Activated CD8-positive, alpha-beta memory T cell treated with anti-CD3 and anti-CD28 coated beads for 36 hours (primary cell): ENCODE results near the gene FCRL2. TPM values are rescaled to one million over a fixed set of nuclear protein-coding genes. Genes with fewer than 3 reads are reported as not detected.

ENCODE experiments used
- CTCF ChIA-PET: fragments of 350-600 bp; sonication (Branson Sonifier 250); formaldehyde crosslinking; loops from one replicate; lab custom pipeline; 2021; ENCODE audit warnings: antibody characterized with exemption; lab: Charles Lee
- POLR2A ChIA-PET: fragments of 350-600 bp; sonication (Branson Sonifier 250); formaldehyde crosslinking; loops from one replicate; lab custom pipeline; 2021; ENCODE audit warnings: antibody characterized with exemption; lab: Charles Lee
- total RNA-seq, 2 experiments: library from RNA; stranded (reverse); gene quantifications; one replicate each; pipeline ENCODE4 v1.2.3, GENCODE V29; 2021

The FCRL2 gene, protein sequence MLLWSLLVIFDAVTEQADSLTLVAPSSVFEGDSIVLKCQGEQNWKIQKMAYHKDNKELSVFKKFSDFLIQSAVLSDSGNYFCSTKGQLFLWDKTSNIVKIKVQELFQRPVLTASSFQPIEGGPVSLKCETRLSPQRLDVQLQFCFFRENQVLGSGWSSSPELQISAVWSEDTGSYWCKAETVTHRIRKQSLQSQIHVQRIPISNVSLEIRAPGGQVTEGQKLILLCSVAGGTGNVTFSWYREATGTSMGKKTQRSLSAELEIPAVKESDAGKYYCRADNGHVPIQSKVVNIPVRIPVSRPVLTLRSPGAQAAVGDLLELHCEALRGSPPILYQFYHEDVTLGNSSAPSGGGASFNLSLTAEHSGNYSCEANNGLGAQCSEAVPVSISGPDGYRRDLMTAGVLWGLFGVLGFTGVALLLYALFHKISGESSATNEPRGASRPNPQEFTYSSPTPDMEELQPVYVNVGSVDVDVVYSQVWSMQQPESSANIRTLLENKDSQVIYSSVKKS
- total RNA-seq, result not detected

DNA sequence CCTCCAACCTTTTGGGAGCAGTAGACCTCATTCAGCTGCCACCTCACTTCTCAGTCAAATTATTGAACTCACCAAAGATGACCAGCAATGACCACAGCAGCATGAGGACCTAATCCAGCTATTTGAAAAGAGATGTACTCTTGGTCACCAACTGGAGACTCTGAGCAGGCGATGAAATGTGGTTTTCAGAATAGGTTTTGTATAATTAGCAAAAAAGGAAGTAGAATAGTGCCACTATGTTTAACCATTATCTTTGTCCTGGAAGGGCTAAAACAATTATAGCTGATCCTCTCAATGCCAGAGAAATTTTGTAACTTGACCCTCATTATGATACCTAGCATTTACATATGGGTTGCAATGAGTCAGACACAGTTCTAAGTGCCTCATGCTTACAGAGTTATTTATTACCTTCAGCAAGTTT lies at the start of gene FCRL2:
Gene FCRL2, minus strand, starts transcription at position 162 of the 421 bp plus-strand sequence. Its CDS starts 59 bp downstream, at position 103.
- CTCF ChIA-PET, result no interaction called here
- POLR2A ChIA-PET, result no interaction called here

DNA sequence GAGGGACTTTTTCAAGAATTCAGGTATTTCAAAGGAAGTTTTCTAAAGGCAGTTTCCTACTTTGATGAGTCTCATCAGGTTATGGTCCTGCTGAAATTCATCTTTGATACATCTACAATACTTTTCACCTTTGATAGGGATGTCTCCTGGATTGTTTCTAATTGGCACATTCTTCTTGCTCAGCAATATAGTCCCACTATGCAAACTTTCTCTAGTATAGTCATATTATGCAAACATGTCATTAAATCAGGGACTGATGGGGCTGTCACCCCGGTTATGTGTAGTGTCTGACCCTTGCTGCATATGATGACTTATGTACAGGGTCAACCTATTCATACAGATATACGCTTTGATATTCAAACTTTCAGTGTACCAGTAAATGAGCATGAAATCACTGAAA lies 43.4 kb upstream of the FCRL2 start:
- POLR2A ChIA-PET, result no interaction called here
- CTCF ChIA-PET, result no interaction called here

DNA sequence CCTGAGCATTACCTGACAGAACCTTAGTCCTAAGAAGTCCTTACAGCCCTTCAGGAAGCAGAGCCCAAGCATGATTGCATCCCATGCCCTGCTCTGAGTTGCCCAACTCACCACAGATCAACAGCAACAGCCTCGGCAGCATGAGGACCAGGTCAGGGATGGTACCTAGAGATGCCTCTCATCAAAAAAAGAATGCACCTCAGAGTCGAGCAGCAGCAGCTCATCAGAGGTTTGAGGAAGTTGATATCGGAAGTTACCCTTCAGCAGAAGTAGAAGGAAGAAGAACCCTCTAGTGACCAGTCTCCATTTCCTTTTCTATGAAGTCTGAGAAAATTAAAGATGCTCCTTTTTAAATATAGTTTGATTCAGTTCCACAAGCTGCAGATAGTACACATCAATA lies 43.0 kb upstream of the FCRL2 start, which contains the start of gene FCRL1:
Gene FCRL1, minus strand, starts transcription at position 225 of the 400 bp plus-strand sequence. Its CDS starts 83 bp downstream, at position 142.
- ChIA-PET POLR2A (no interaction called here), CTCF (no interaction called here)

DNA sequence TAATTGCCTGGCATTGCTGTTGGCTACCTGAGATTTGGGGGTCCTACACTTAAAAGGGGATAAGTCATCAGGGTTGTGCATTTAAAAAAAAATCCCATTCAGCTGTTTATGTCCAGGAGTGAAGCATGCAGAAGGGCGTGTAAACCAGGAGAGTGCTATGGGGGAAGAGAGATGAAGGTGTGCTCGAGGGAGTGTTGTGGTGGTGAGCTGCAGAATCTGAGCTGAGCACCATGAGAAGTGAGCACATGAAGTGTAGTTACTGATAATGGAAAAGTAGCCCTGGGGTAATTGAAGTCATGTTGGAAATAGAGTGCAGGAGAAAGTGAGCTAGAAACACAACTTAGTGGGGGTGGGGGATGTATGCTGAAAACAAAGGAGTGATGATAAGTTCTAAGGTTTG lies 42.3 kb upstream of the FCRL2 start:
- CTCF ChIA-PET, result no interaction called here
- POLR2A ChIA-PET, result no interaction called here

DNA sequence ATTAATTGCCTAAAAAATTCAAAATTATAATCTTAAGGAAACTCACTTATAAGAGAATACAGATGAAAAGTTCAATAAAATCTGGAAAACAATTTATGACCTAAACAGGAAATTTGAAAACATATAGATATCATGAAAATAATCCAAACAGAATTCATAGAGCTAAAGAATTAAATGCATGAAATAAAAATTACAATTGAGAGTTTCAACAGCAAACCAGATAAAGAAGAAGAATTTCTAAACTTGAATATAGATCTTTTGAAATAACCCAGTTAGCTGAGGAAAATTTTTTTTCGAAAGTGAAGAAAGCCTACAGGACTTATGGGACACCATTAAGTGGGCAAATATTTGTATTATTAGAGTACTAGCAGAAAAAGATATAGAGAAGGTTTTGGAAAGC lies 36.3 kb upstream of the FCRL2 start:
- POLR2A ChIA-PET, result no interaction called here

DNA sequence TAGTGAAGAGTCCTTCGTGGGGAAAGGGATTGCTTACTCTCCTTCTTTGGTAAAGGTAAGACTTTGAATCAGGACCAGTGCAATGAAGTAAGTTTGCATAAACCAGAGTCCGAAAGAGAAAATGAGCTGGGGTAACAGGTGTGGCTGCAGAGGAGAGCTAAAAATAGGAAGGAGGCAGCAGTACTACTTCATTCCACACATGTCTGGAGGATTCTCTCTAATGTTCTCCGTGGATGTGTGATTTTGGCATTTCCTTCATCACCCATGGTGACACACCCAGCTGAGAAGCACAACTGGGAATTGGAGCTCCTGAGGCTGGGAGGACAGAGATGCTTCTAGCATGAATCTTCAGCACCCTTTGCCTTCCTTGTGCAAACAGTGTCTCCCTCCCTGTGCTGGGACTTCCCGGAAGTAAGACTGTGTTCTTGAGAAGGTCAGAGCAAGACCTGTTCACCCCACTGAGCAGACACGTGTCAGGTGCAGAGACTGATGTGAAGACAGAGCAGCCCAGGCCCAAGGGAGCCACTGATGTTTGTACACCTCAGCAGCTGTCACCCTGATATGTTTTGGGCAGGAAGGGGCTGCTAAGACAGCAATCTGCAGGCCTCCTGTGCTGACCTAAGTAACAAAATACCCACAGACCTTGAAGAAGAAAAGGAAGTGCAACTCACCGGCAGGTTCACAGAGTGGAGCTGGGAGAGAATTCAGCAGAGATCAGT lies 29.7 kb upstream of the FCRL2 start:
- CTCF ChIA-PET, result no interaction called here
- POLR2A ChIA-PET, result no interaction called here

More for the DNA sequence above, 36.3 kb upstream of the FCRL2 start:
- CTCF ChIA-PET, result no interaction called here

DNA sequence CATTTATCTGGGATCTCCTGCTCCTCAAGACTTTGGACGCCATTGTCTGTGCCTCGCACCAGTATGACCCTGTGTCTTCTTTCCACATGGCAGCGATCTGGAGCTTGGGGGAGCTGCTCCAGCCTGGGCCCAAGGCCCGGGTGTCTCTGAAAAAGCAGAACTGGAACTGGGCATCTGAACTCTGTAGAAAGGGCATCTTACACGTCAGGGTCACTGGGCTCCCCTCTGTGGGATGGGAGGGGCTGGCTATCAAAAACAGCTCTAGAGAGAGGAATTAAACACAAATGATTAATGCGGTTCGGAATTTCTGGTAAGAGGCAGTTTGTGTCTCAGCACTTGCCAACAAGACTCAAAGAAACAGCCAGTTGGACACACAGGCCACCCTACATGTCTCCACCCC lies 26.9 kb upstream of the FCRL2 start:
- CTCF ChIA-PET, result no interaction called here
- POLR2A ChIA-PET, result no interaction called here

DNA sequence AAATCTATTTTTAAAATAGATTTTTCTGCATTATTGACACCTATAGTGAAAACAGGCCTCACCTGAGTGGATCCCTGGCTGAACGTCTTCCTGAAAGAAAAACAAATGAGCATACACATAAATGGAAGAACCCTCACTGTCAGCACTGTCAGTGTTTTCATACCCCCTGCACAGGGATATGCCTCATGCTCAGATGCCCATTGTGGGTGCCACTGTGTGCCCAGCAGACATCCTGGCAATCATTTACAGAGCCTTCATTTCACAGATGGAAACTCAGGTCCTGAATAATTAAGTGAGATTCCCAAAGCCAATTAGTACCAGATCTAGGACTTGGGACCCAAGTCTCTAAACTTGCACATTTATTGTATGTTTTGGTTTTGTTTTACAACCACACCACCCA lies 23.1 kb upstream of the FCRL2 start:
- ChIA-PET CTCF (no interaction called here), POLR2A (no interaction called here)

DNA sequence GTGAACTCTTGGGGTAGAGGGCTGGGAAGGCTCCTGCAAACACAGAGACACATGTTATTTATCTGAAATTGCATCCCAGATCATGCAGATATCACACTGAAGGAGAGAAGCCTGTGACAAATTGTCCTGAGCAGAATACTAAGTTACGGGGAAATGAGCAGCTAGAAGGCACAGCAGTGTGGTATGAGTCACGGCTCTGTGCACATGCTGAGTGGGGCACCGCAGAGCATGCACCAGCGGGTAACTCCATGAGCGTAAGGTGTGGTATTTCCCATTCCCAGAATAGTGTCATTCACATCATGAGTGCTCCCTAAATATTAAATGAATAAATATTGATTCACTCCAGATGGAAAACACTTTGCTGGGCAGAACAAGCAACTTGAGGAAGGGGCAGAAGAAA lies 21.3 kb upstream of the FCRL2 start:
- CTCF ChIA-PET, result no interaction called here
- POLR2A ChIA-PET, result no interaction called here

DNA sequence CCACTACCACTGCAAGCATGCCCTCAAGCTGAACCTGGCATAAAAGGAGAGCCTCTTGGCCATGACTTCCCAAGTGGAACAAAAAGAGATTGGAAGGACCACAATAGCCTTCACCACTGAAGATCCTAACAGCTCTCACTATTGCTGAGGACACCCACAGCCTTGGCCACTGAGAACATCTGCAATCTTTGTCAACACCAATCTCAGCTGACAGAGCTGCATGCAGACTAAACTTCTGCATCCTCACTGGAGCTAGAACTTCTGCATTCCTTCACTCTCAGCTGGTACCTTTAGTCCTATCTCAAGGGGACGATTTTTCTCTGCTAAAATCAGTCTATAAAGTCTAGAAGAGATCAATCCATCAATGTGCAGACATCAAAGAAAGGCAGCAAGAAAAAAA lies 8.3 kb upstream of the FCRL2 start:
- ChIA-PET POLR2A (no interaction called here), CTCF (no interaction called here)

DNA sequence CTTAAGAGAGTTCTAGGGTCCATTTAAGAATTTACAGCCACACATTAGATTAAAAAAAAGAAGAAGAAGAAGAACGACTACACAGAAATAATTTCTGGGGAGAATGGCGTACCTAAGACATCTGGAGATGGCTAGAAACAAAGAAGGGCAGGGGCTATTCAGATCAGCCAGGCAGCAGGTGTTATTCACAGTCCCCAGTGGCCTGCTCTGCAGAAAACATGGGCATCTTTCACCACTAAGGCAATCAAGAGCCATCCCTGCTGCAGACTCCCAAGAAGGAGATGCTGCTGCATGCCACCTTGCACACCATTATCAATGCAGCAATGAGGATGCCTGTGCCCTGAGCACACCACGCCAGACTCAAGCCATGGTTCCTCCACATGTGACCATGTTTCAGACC lies 7.9 kb upstream of the FCRL2 start:
- CTCF ChIA-PET, result no interaction called here
- POLR2A ChIA-PET, result no interaction called here

DNA sequence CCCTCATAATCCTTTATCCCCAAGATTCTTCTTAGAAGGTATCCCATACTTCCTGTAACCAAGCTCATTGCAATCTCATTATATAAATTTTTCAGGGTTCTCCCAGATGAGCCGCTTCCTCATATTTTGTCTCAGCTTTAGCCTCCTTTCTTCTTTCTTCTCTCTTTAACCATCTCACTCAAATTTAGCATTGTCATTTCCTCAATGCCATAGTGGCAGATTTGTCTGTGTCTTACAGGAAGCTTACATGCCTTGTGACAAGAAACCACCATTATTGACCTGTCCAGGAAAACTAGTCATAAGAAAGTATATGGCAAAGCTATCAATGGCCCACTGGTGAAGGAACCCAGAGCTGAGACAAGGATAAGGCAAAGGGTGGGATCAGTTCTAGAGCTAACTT lies 6.0 kb upstream of the FCRL2 start:
- CTCF ChIA-PET, result no interaction called here
- POLR2A ChIA-PET, result no interaction called here

DNA sequence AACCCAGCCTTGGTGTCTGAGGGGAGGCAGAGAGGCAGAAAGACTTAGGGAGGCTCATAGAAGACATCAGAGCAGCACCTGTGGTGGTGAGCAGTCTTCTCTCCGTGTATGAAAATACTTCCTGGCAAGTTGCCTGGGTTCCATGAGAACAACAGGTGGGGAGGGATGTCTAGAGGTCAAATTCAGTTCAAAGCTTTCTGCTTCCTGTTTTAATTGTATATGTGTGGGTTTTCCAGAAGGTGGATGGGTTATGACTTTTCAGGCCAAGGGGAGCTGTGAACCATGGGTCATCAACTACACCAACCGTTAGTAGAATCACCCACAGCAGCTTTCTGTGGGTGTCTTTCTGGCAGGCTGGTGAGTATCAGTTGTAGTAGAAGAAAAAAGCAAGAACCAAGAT lies 4.1 kb upstream of the FCRL2 start:
- ChIA-PET CTCF (no interaction called here), POLR2A (no interaction called here)

DNA sequence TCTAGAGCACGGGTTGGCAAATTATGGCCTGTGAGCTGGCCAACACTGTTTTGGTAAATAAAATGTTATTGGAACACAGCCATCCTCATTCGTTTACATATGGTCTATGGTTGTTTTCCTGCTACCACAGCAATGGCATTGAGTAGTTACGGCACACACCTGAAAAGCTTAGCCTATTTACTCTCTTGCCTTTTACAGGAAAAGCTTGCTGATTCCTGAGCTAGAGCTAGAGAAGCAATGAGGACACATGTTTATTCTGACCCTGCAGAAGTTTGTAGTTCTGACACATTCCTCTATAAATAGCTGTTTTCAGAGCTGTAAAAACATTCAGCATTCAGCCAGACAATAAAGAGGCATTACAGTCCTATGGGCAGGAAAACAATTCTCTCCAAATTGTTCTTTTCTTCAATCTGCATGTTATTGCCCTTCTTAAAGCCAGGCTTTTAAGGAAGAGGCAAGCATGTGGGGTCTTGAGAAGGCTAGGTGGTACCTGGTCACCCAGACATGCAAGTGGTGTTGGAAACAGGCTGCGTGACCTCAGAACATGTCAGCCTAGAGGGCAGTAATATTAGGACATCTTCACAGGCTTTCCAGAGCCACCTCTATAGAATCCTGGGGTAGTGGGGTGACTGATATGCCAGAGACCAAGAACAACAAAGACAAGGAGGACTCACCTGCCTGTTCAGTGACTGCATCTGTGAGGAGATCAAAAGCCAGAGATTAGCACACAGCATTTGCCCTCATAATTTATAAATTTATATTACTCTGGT lies 1.6 kb downstream of the FCRL2 start:
- ChIA-PET POLR2A (no interaction called here), CTCF (no interaction called here)

DNA sequence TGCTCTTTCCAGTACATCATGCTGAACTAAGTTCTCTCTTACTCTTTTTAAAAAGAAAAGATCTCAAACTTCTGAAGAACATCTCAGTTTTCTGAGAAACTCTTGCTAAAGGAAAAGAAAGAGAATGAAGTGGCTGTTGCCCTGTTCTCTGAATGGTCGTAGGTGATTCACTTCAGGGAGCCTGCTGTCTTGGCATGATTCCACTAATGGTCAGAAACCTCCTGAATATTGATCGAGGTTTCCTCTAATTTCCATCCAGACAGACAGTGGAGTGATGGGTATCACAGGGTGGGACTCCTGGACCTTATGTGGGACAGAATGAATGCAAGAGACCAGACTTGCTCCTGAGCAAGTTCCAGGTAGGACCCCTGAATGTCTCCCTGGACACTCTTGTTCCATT lies 2.5 kb downstream of the FCRL2 start:
- CTCF ChIA-PET, result no interaction called here
- POLR2A ChIA-PET, result no interaction called here

DNA sequence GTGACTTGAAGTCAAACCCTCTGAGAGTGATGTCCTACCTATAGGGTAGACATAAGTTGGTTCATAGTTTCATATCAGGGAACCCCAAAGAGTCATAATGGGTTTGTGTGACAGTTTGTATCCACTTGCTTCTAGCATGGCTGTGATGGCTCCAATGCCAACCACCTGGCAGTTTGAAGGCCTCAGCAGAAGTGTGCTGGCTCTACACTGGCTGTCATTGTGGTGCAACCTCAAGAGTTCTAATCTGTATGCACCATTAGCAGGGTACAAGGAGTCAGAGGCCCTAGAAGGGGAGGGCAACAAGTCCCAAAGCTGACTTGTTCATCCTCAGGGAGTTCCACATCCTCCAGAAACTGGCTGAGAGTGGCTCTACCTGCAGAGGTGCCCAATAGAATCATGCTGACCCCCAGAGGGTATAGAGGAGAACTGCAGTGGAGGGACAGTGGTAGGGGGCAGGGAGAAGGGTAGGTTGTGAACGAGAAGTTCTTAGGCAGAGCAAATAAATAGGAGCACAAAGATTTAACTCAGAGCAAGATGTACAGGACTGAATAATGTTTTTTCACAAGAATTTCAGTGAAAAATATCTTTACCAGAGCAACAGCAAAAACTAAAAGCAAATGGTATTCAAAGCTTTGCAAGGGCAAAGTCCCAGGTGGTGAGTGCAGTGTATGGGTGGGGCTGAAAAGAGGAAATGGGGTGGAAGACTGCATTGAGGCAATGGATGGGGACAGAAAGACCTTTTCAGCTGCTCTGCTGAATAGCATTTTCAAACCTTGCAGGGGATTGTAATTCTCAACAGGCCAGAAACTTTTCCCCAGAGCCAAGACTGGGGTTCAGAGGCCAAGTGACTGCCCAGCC lies 3.2 kb downstream of the FCRL2 start:
- POLR2A ChIA-PET, result no interaction called here
- CTCF ChIA-PET, result no interaction called here

DNA sequence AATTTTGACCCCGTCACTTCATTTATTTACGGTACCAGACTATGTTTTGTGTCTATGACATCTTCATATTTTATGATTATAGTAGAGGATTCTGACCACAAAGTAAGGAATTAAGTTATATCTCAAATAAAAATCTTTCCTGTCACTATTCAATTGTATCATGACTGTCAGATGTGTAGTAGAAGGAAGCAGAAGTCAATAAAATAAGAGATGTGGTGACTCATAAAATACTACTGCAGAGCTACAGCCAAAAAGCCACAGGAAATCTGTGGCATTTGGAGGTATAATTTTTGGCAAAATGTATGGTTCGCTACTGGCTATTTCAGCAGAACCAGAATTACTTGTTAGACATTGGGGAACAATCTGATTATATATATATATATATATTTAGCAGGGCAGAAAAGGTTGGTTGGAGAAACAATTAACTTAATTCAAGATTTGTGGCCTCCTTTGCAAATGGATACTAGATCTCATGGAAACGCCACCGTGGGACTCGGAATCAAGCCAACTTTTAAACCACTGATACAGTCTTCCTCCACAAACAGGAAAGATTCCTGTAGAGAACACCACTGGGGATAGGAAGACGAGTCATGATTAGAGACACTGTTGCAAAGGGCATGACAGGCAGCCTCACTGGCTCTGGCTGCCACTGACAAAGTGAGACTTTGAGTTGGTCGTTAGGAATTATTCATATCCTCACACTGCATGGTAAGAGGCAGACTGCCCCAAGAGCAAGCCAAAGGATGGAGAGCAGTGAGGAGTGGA lies 5.1 kb downstream of the FCRL2 start:
- CTCF ChIA-PET, result no interaction called here
- POLR2A ChIA-PET, result no interaction called here

DNA sequence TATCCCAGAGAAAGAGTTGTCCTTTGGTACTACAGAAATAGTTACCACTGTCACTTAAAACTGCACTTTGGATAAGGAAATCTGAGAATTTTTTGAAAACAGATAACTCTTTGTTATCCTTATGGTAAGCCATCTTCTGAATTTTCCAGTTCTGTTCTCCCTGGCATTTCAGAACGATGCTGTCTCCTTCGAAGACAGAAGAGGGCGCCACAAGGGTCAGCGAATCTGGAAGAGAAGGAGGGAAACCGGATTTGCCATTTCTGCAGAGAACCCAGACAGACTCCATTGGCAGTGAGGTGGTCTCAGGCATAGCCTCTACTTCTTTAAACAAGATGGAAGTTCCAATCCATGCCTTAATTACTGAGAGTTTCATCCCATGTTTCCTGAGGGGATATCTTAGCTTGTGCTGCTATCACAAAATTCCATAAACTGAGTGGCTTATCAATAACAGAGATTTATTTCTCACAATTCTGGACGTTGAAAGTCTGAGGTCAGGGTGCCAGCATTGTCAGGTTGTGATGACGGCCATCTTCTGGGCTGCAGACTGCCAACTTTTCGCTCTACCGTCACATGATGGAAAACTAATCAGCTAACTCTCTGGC lies 6.4 kb downstream of the FCRL2 start:
- ChIA-PET POLR2A (no interaction called here), CTCF (no interaction called here)
